Measurements from ENCODE around the gene XRCC1.

The XRCC1 gene

DNA sequence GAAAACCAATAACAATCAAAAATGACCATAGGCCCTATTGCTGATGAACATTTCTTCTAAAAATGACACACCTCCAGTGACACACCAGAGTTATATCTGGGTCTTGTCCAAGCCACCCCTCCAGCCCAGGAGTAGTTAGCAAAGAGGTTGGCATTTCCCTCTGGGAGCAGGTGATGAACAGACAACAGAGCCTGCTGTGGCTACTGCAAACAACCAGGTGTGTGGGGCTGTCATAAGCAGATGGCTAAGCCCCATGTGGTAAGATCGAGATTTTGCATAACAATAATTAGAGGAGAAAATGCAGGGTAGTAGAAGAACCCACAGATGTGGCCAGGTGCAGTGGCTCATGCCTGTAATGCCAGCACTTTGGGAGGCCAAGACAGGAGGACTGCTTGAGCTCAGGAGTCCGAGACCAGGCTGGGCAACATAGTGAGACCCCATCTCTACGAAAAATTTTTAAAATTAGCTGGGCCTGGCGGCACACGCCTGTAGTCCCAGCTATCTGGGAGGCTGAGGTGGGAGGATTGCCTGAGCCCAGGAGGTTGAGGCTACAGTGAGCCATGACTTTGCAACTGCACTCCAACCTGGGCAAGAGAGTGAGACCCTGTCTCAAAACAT is 5.0 kb downstream of the XRCC1 start:
- peaks cover 3% of the 10 kb centered on the region for H3K4me1 ChIP-seq (ENCODE audit: insufficient read depth, insufficient read length)
- H3K27me3 ChIP-seq (ENCODE audit: insufficient read depth, insufficient read length), result no peaks in the 10 kb centered on the region
- peaks cover 15% of the 10 kb centered on the region for H3K36me3 ChIP-seq (ENCODE audit: insufficient read depth, insufficient read length, low read length)
- no peak for TF ChIP-seq SUZ12 (IDR thresholded peaks at IDR 0.05; ENCODE audit: extremely low read depth, insufficient read depth, insufficient read length)
- TF ChIP-seq YY1 (IDR thresholded peaks at IDR 0.05; ENCODE audit: insufficient read depth, insufficient read length), result no peak
- TF ChIP-seq ZNF274 (IDR thresholded peaks at IDR 0.05; ENCODE audit: low read depth, low read length), result no peak
- no peak overlapping the region for H3K4me3 ChIP-seq (ENCODE audit: insufficient read length, low read depth)
- no peak overlapping the region for H3K9ac ChIP-seq (ENCODE audit: insufficient read length, low read depth)
- H3K9me3 ChIP-seq (ENCODE audit: insufficient read depth, low read length), result no peaks in the 10 kb centered on the region
- DNase-seq (ENCODE audit: low read depth, low spot score), result no peak

GRCh38 chr19:43569657-43570056 is 5.7 kb downstream of the XRCC1 start:
- H3K4me1 ChIP-seq (ENCODE audit: insufficient read depth, insufficient read length), result peaks cover 2% of the 10 kb centered on the region
- no peaks in the 10 kb centered on the region for H3K9me3 ChIP-seq (ENCODE audit: insufficient read depth, low read length)
- H3K9ac ChIP-seq (ENCODE audit: insufficient read length, low read depth), result no peak overlapping the region
- no peaks in the 10 kb centered on the region for H3K27me3 ChIP-seq (ENCODE audit: insufficient read depth, insufficient read length)
- H3K36me3 ChIP-seq (ENCODE audit: insufficient read depth, insufficient read length, low read length), result peaks cover 15% of the 10 kb centered on the region
- H3K4me3 ChIP-seq (ENCODE audit: insufficient read length, low read depth), result no peak overlapping the region
- TF ChIP-seq SUZ12 (IDR thresholded peaks at IDR 0.05; ENCODE audit: extremely low read depth, insufficient read depth, insufficient read length), result no peak
- TF ChIP-seq YY1 (IDR thresholded peaks at IDR 0.05; ENCODE audit: insufficient read depth, insufficient read length), result no peak
- TF ChIP-seq ZNF274 (IDR thresholded peaks at IDR 0.05; ENCODE audit: low read depth, low read length), result no peak
- DNase-seq (ENCODE audit: low read depth, low spot score), result no peak

DNA sequence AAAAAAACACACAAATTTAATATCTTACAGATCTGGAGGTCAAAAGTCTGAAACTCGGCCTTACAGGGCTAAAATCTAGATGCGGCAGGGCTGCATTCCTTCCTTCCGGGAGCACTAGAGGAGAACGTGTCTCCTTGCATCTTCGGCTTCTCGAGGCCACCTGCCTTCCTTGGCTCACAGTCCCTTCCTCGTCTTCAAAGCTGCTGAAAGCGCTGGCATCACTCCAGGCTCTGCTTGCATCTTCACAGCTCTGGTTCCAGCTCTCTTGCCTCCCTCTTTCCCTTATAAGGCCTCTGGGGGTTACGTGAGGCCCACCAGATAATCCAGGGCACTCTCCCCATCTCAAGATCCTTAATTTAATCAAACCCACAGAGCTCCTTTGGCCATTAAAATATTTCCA is 10.5 kb downstream of the XRCC1 start:
- H3K4me3 ChIP-seq (ENCODE audit: insufficient read length, low read depth), result no peak overlapping the region
- TF ChIP-seq ZNF274 (IDR thresholded peaks at IDR 0.05; ENCODE audit: low read depth, low read length) (no peak), SUZ12 (IDR thresholded peaks at IDR 0.05; ENCODE audit: extremely low read depth, insufficient read depth, insufficient read length) (no peak), YY1 (IDR thresholded peaks at IDR 0.05; ENCODE audit: insufficient read depth, insufficient read length) (no peak)
- no peak for DNase-seq (ENCODE audit: low read depth, low spot score)
- H3K9ac ChIP-seq (ENCODE audit: insufficient read length, low read depth), result no peak overlapping the region
- peaks cover 29% of the 10 kb centered on the region for H3K36me3 ChIP-seq (ENCODE audit: insufficient read depth, insufficient read length, low read length)
- H3K9me3 ChIP-seq (ENCODE audit: insufficient read depth, low read length), result no peaks in the 10 kb centered on the region
- peaks cover 4% of the 10 kb centered on the region for H3K4me1 ChIP-seq (ENCODE audit: insufficient read depth, insufficient read length)
- H3K27me3 ChIP-seq (ENCODE audit: insufficient read depth, insufficient read length), result no peaks in the 10 kb centered on the region

- Histone ChIP-seq H3K4me3 (ENCODE audit: insufficient read length, low read depth) (no peak overlapping the region), H3K9me3 (ENCODE audit: insufficient read depth, low read length) (no peaks in the 10 kb centered on the region), H3K4me1 (ENCODE audit: insufficient read depth, insufficient read length) (peaks cover 4% of the 10 kb centered on the region), H3K27me3 (ENCODE audit: insufficient read depth, insufficient read length) (no peaks in the 10 kb centered on the region), H3K36me3 (ENCODE audit: insufficient read depth, insufficient read length, low read length) (peaks cover 30% of the 10 kb centered on the region), H3K9ac (ENCODE audit: insufficient read length, low read depth) (no peak overlapping the region)
- TF ChIP-seq YY1 (IDR thresholded peaks at IDR 0.05; ENCODE audit: insufficient read depth, insufficient read length) (no peak), SUZ12 (IDR thresholded peaks at IDR 0.05; ENCODE audit: extremely low read depth, insufficient read depth, insufficient read length) (no peak), ZNF274 (IDR thresholded peaks at IDR 0.05; ENCODE audit: low read depth, low read length) (no peak)
- no peak for DNase-seq (ENCODE audit: low read depth, low spot score)
Observed at GRCh38 chr19:43563816-43564457, 11.4 kb downstream of the XRCC1 start.

- Histone ChIP-seq H3K4me3 (ENCODE audit: insufficient read length, low read depth) (no peak overlapping the region), H3K9ac (ENCODE audit: insufficient read length, low read depth) (no peak overlapping the region), H3K4me1 (ENCODE audit: insufficient read depth, insufficient read length) (peaks cover 4% of the 10 kb centered on the region), H3K27me3 (ENCODE audit: insufficient read depth, insufficient read length) (no peaks in the 10 kb centered on the region), H3K9me3 (ENCODE audit: insufficient read depth, low read length) (no peaks in the 10 kb centered on the region), H3K36me3 (ENCODE audit: insufficient read depth, insufficient read length, low read length) (peaks cover 32% of the 10 kb centered on the region)
- no peak for TF ChIP-seq ZNF274 (IDR thresholded peaks at IDR 0.05; ENCODE audit: low read depth, low read length)
- TF ChIP-seq SUZ12 (IDR thresholded peaks at IDR 0.05; ENCODE audit: extremely low read depth, insufficient read depth, insufficient read length), result no peak
- DNase-seq (ENCODE audit: low read depth, low spot score), result no peak
Observed at GRCh38 chr19:43562698-43563241, 12.6 kb downstream of the XRCC1 start.

DNA sequence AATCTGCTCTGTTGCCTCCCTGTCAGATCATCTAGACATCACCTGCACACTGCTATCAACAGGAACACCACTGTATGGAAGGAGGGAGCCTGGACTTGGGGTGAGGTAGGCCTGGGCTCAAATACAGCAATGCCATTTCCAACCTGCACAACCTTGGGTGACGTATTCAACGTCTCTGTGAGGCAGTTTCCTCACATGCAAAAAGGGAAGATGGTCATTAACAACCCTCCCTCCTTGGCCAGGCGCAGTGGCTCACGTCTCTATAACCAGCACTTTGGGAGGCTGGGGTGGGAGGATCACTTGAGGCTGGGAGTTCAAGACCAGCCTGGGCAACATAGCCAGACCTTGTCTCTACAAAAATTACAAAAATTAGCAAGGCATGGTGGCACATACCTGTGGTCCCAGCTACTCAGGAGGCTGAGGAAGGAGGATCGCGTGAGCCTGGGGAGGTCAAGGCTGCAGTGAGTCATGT is 13.1 kb downstream of the XRCC1 start:
- Histone ChIP-seq H3K4me1 (ENCODE audit: insufficient read depth, insufficient read length) (peaks cover 4% of the 10 kb centered on the region), H3K27me3 (ENCODE audit: insufficient read depth, insufficient read length) (no peaks in the 10 kb centered on the region), H3K4me3 (ENCODE audit: insufficient read length, low read depth) (no peak overlapping the region), H3K36me3 (ENCODE audit: insufficient read depth, insufficient read length, low read length) (peaks cover 32% of the 10 kb centered on the region), H3K9ac (ENCODE audit: insufficient read length, low read depth) (no peak overlapping the region), H3K9me3 (ENCODE audit: insufficient read depth, low read length) (no peaks in the 10 kb centered on the region)
- DNase-seq (ENCODE audit: low read depth, low spot score), result no peak
- TF ChIP-seq SUZ12 (IDR thresholded peaks at IDR 0.05; ENCODE audit: extremely low read depth, insufficient read depth, insufficient read length), result no peak
- no peak for TF ChIP-seq ZNF274 (IDR thresholded peaks at IDR 0.05; ENCODE audit: low read depth, low read length)
- no peak for TF ChIP-seq YY1 (IDR thresholded peaks at IDR 0.05; ENCODE audit: insufficient read depth, insufficient read length)

All from NT2/D1 (cell line).